ENCODE measurements around the gene PPM1H.
"Not testable (repeated sequence)": the region's sequence is repeated elsewhere in the genome, so short reads cannot be mapped to it uniquely, and the experiment has no call there.

The PPM1H gene

DNA sequence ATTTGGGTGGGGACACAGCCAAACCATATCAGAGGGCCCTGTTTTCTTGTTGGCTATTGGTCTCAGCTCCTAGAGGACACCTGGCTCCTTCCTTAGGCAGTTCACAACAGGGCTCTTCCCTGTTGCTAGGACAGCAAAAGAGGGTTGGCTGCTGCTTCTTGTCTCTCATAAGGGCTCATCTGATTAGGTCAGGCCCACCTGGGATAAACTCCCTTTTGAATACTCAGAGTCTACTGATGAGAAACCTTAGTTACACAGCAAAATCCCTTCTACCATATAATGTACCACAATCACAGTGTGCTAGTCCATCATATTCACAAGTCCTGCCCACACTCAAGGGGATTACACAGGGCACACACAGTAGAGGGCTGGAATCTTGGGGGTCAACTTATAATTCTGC is 49.7 kb downstream of the PPM1H start:
- Histone ChIP-seq H3K27ac (ENCODE audit: low read depth, low read length) (no peak overlapping the region), H3K36me3 (ENCODE audit: insufficient read depth, low read length) (no peaks in the 10 kb centered on the region), H3K4me1 (ENCODE audit: insufficient read depth, low read length) (no peaks in the 10 kb centered on the region), H3K27me3 (ENCODE audit: control insufficient read depth in 1 of 2, insufficient read depth in 2 of 2, low read length in 2 of 2) (no peaks in the 10 kb centered on the region), H3K9ac (ENCODE audit: low read length) (no peak overlapping the region), H3K4me3 (ENCODE audit: low read depth in 1 of 2, low read length in 2 of 2) (no peak overlapping the region), H3K9me3 (ENCODE audit: low read length) (no peaks in the 10 kb centered on the region)

DNA sequence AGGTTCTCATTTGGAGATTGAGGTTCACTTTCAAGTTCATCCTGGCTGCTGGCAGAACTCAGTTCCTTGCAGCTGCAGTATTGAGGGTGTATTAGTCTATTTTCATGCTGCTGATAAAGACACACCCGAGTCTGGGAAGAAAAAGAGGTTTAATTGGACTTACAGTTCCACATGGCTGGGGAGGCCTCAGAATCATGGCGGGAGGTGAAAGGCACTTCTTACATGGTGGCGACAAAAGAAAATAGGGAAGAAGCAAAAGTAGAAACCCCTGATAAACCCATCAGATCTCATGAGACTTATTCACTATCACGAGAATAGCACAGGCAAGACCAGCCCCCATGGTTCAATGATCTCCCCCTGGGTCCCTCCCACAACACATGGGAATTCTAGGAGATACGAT is 50.1 kb downstream of the PPM1H start:
- H3K9ac ChIP-seq (ENCODE audit: low read length); H3K4me1 ChIP-seq (ENCODE audit: insufficient read depth, low read length); H3K27me3 ChIP-seq (ENCODE audit: control insufficient read depth in 1 of 2, insufficient read depth in 2 of 2, low read length in 2 of 2); H3K27ac ChIP-seq (ENCODE audit: low read depth, low read length); H3K9me3 ChIP-seq (ENCODE audit: low read length); H3K36me3 ChIP-seq (ENCODE audit: insufficient read depth, low read length); H3K4me3 ChIP-seq (ENCODE audit: low read depth in 1 of 2, low read length in 2 of 2): not testable (repeated sequence)

DNA sequence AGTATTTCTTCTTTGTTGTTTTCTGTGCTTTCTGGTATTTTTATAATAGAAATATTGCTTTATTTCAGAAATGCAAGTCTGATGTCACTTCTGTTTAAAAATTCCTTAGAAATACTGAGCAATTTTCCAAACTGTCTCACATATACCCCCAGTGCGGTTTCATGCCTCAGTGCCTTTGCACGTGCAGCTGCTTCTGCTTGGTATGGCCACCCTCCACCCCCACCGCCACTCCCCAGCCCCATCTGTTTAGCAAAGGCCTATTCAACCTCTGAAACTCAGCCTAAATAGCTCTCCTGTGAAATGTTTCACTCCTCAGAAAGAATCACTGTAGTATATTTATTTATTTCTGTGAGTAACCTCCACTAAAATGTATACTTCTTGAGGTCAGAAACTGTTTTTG is 52.3 kb downstream of the PPM1H start:
- Histone ChIP-seq H3K4me3 (ENCODE audit: low read depth in 1 of 2, low read length in 2 of 2) (no peak overlapping the region), H3K9ac (ENCODE audit: low read length) (no peak overlapping the region), H3K4me1 (ENCODE audit: insufficient read depth, low read length) (no peaks in the 10 kb centered on the region), H3K36me3 (ENCODE audit: insufficient read depth, low read length) (no peaks in the 10 kb centered on the region), H3K9me3 (ENCODE audit: low read length) (no peaks in the 10 kb centered on the region), H3K27me3 (ENCODE audit: control insufficient read depth in 1 of 2, insufficient read depth in 2 of 2, low read length in 2 of 2) (no peaks in the 10 kb centered on the region), H3K27ac (ENCODE audit: low read depth, low read length) (no peak overlapping the region)

DNA sequence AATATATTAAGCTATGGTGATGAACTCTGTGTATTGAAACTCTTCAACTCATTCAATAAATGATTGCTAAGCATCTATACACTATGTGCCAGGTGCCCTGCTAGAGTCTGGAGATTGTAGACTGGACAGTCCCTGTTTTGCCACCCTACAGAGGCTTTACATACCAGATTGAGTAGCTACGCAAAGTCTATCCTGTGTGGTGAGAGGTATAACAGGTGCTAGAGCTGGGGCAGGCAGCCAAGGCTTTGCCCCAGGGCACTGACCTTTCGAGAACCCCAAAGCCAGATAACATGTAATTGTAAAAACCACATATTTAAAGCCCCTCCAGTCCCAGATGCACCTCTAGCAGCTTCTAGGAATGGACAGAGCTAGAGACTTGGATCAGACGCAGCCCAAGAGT is 52.8 kb downstream of the PPM1H start:
- H3K27me3 ChIP-seq (ENCODE audit: control insufficient read depth in 1 of 2, insufficient read depth in 2 of 2, low read length in 2 of 2): no peaks in the 10 kb centered on the region
- no peaks in the 10 kb centered on the region for H3K36me3 ChIP-seq (ENCODE audit: insufficient read depth, low read length)
- H3K4me3 ChIP-seq (ENCODE audit: low read depth in 1 of 2, low read length in 2 of 2): no peak overlapping the region
- no peak overlapping the region for H3K27ac ChIP-seq (ENCODE audit: low read depth, low read length)
- H3K9ac ChIP-seq (ENCODE audit: low read length): no peak overlapping the region
- no peaks in the 10 kb centered on the region for H3K4me1 ChIP-seq (ENCODE audit: insufficient read depth, low read length)
- H3K9me3 ChIP-seq (ENCODE audit: low read length): no peaks in the 10 kb centered on the region

DNA sequence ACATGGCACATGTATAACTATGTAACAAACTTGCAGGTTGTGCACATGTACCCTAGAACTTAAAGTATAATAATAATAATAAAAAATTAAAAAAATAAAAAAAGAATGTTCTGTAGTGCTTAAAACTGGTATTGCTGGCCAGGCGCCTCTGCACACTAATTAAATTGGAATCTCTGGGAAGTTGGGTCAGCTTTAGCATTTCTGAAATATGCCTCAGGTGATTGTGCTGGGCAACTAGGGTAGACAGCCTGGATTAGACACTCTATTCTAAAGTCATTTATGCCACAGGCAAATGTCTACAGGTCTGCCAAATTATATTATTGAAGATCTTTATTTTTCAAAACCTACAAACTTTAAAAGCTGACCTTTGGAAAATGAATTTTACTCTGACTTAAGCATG is 55.3 kb downstream of the PPM1H start:
- H3K9ac ChIP-seq (ENCODE audit: low read length): no peak overlapping the region
- no peak overlapping the region for H3K4me3 ChIP-seq (ENCODE audit: low read depth in 1 of 2, low read length in 2 of 2)
- no peaks in the 10 kb centered on the region for H3K36me3 ChIP-seq (ENCODE audit: insufficient read depth, low read length)
- H3K4me1 ChIP-seq (ENCODE audit: insufficient read depth, low read length): no peaks in the 10 kb centered on the region
- no peaks in the 10 kb centered on the region for H3K27me3 ChIP-seq (ENCODE audit: control insufficient read depth in 1 of 2, insufficient read depth in 2 of 2, low read length in 2 of 2)
- no peaks in the 10 kb centered on the region for H3K9me3 ChIP-seq (ENCODE audit: low read length)
- no peak overlapping the region for H3K27ac ChIP-seq (ENCODE audit: low read depth, low read length)

DNA sequence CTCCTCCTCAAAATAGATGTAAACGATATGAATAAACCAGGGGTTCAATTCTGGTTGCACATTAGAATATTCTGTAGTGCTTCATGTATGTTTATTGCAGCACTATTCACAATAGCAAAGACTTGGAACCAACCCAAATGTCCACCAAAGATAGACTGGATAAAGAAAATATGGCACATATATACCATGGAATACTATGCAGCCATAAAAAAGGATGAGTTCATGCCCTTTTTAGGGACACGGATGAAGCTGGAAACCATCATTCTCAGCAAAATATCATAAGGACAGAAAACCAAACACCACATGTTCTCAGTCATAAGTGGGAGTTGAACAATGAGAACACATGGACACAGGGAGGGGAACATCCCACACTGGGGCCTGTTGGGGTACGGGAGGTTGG is 55.7 kb downstream of the PPM1H start:
- not testable (repeated sequence) for H3K9me3 ChIP-seq (ENCODE audit: low read length); H3K27ac ChIP-seq (ENCODE audit: low read depth, low read length); H3K9ac ChIP-seq (ENCODE audit: low read length); H3K36me3 ChIP-seq (ENCODE audit: insufficient read depth, low read length); H3K4me1 ChIP-seq (ENCODE audit: insufficient read depth, low read length); H3K27me3 ChIP-seq (ENCODE audit: control insufficient read depth in 1 of 2, insufficient read depth in 2 of 2, low read length in 2 of 2); H3K4me3 ChIP-seq (ENCODE audit: low read depth in 1 of 2, low read length in 2 of 2)

DNA sequence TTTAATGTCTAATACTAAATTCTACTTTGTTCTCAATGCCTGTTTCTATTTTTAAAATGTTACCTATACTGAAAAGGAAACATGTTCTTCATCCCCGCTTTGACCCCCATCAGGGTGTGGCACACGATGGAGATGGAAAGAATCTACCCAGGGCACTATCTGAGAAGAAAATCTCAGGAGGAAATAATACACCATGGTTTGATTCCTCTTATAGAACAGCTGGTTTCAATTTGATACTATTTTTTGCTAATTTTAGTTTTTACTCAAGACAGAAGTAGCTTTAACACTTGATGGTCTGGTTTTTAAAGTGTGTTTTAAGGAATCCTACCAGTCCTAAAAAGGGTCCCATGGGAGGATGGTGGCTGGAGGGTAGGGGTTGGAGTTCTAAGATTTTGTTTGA is 56.7 kb downstream of the PPM1H start:
- Histone ChIP-seq H3K9me3 (ENCODE audit: low read length) (no peaks in the 10 kb centered on the region), H3K4me1 (ENCODE audit: insufficient read depth, low read length) (no peaks in the 10 kb centered on the region), H3K27me3 (ENCODE audit: control insufficient read depth in 1 of 2, insufficient read depth in 2 of 2, low read length in 2 of 2) (no peaks in the 10 kb centered on the region), H3K36me3 (ENCODE audit: insufficient read depth, low read length) (no peaks in the 10 kb centered on the region), H3K4me3 (ENCODE audit: low read depth in 1 of 2, low read length in 2 of 2) (no peak overlapping the region), H3K9ac (ENCODE audit: low read length) (no peak overlapping the region), H3K27ac (ENCODE audit: low read depth, low read length) (no peak overlapping the region)

DNA sequence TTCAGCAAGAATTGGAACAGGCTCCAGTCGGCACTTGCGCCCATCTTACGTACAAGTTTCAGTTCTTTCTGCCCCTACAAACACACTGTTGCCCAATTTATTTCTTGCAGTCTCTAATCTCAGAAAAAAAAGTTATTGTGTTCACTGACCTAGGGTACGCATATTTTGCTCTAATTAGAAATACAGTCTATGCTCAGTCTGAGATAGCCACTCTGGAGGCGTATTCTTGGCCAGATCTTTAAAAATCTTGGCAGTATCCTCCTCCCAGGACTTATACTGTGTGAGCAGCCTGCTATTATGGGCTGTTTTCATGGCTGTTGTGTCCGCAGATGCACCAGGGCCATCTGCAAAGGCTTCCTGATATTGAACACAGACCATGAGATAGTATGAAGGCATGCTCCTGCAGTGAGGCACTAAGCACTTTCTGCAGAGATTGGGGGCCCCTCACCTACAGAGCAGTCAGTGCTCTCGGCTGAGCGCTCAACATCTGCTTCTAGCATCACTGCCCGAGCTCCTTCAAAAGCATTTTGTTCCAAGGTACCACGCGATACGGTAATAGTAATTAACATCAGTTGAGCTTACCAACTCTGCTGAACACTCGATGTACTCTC is 57.9 kb downstream of the PPM1H start:
- no peak overlapping the region for H3K9ac ChIP-seq (ENCODE audit: low read length)
- H3K36me3 ChIP-seq (ENCODE audit: insufficient read depth, low read length): no peaks in the 10 kb centered on the region
- H3K4me3 ChIP-seq (ENCODE audit: low read depth in 1 of 2, low read length in 2 of 2): no peak overlapping the region
- H3K9me3 ChIP-seq (ENCODE audit: low read length): no peaks in the 10 kb centered on the region
- H3K4me1 ChIP-seq (ENCODE audit: insufficient read depth, low read length): no peaks in the 10 kb centered on the region
- no peak overlapping the region for H3K27ac ChIP-seq (ENCODE audit: low read depth, low read length)
- H3K27me3 ChIP-seq (ENCODE audit: control insufficient read depth in 1 of 2, insufficient read depth in 2 of 2, low read length in 2 of 2): no peaks in the 10 kb centered on the region

DNA sequence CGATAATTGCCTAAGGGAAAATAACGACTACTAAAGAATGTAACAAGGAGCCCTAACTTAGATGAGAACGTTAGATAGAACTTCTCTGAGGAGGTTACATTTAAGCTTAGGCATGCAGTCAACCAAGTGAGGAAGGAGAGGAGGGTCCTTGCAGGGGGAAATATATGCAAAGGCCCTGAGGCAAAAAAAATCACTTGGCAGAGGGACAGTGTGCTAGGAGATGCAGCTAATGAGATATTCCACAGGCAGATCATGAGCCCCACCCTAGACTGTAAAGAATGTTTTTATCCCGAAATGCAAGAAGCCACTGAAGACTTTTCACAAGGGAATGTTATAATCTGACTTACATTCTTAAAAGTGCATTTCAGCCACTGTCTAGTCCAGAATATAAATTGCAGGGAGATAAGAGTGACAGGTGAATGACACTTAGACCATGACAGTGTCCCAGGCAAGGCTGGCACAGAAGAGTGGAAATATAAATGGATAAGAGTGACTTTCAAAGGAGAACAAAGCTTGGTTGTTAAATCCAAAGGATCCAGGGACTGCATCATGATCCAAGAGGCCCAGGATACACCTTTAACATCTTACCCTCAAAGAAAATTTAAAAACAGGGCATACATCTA is 61.0 kb downstream of the PPM1H start:
- no peaks in the 10 kb centered on the region for H3K27me3 ChIP-seq (ENCODE audit: control insufficient read depth in 1 of 2, insufficient read depth in 2 of 2, low read length in 2 of 2)
- no peak overlapping the region for H3K4me3 ChIP-seq (ENCODE audit: low read depth in 1 of 2, low read length in 2 of 2)
- no peaks in the 10 kb centered on the region for H3K9me3 ChIP-seq (ENCODE audit: low read length)
- no peaks in the 10 kb centered on the region for H3K4me1 ChIP-seq (ENCODE audit: insufficient read depth, low read length)
- H3K27ac ChIP-seq (ENCODE audit: low read depth, low read length): no peak overlapping the region
- no peak overlapping the region for H3K9ac ChIP-seq (ENCODE audit: low read length)
- no peaks in the 10 kb centered on the region for H3K36me3 ChIP-seq (ENCODE audit: insufficient read depth, low read length)

DNA sequence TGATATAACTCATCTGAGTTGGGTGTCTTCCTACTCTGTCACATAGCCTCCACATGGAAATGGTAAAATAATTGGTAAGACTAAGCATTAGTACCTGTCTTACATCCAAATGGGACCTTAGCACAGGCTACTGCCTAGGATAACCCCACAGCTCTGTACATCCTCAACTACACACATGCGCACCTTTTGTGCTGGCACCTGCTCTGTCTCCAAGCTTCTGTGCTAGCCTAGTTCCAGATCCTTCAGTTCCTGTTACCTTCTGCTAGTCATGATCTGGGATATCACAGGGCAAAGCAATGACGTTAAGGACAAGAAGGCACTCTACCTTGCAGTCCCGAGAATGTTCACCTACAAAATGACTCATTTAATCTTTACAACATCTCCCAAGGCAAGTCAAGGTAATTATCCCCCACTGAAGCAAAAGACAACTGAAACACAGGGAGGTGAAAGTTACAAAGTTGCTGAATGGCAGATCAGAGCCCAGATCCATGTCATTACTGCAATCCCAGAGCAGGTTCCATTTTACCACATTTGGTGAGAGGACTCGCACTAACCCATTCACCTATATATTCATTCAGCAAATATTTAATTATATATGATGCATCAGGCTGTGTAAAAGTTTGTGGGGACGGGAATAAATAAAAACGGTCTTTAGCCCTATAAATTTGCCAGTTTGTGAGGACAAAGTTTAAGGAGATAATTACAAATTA is 61.7 kb downstream of the PPM1H start:
- Histone ChIP-seq H3K27ac (ENCODE audit: low read depth, low read length) (no peak overlapping the region), H3K4me3 (ENCODE audit: low read depth in 1 of 2, low read length in 2 of 2) (no peak overlapping the region)

DNA sequence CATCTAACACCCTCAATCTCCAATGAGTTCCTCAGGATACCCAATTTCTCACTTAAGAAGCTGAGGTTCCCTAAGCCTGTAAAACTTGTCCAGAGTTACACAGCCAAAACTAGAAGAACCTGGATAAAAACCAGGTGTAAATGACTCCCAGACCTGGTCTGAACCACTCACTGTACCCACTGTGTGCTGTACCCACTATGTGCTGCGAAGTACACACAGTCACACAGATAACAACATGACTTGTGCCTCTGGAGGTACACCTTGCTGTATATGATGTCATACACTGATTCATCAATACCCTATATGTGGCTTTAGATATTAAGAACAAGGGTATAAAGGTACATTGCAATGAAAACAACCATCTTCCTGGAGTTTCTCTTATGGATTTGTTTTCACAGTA is 66.1 kb downstream of the PPM1H start:
- no peak overlapping the region for H3K27ac ChIP-seq (ENCODE audit: low read depth, low read length)
- no peaks in the 10 kb centered on the region for H3K4me1 ChIP-seq (ENCODE audit: insufficient read depth, low read length)
- H3K9ac ChIP-seq (ENCODE audit: low read length): no peak overlapping the region
- no peaks in the 10 kb centered on the region for H3K36me3 ChIP-seq (ENCODE audit: insufficient read depth, low read length)
- no peaks in the 10 kb centered on the region for H3K27me3 ChIP-seq (ENCODE audit: control insufficient read depth in 1 of 2, insufficient read depth in 2 of 2, low read length in 2 of 2)
- H3K4me3 ChIP-seq (ENCODE audit: low read depth in 1 of 2, low read length in 2 of 2): no peak overlapping the region
- no peaks in the 10 kb centered on the region for H3K9me3 ChIP-seq (ENCODE audit: low read length)

More for the DNA sequence above, 61.7 kb downstream of the PPM1H start:
- Histone ChIP-seq H3K9ac (ENCODE audit: low read length) (no peak overlapping the region), H3K9me3 (ENCODE audit: low read length) (no peaks in the 10 kb centered on the region), H3K4me1 (ENCODE audit: insufficient read depth, low read length) (no peaks in the 10 kb centered on the region), H3K27me3 (ENCODE audit: control insufficient read depth in 1 of 2, insufficient read depth in 2 of 2, low read length in 2 of 2) (no peaks in the 10 kb centered on the region), H3K36me3 (ENCODE audit: insufficient read depth, low read length) (no peaks in the 10 kb centered on the region)

Data from muscle layer of colon (tissue), 2 donors.